Progenitor cell of endocrine pancreas (in vitro differentiated cells): Measurements from ENCODE around the gene FXN. TPM values are rescaled to one million over a fixed set of nuclear protein-coding genes. Genes with fewer than 3 reads are reported as not detected.

ENCODE experiments used
- DNase-seq: peaks from one replicate; pipeline ENCODE4 v3.0.0; 2021; ENCODE audit warnings: low spot score; ENCODE audit not compliant: unreplicated experiment
- H3K27ac Mint-ChIP-seq: 2 replicates; pipeline ENCODE4 v1.8.0; 2021; ENCODE audit warnings: mild to moderate bottlenecking, moderate library complexity, mixed read lengths
- H3K27me3 Mint-ChIP-seq: 2 replicates; pipeline ENCODE4 v1.8.0; 2021; ENCODE audit warnings: mixed read lengths
- H3K36me3 Mint-ChIP-seq: 2 replicates; pipeline ENCODE4 v1.8.0; 2022; ENCODE audit warnings: mixed read lengths; ENCODE audit not compliant: insufficient read depth
- H3K4me1 Mint-ChIP-seq: 2 replicates; pipeline ENCODE4 v1.8.0; 2021; ENCODE audit warnings: low read depth, mixed read lengths
- H3K4me3 Mint-ChIP-seq: 2 replicates; pipeline ENCODE4 v1.8.0; 2021; ENCODE audit warnings: low read depth, mild to moderate bottlenecking, moderate library complexity, mixed read lengths
- H3K9me3 Mint-ChIP-seq: 2 replicates; pipeline ENCODE4 v1.8.0; 2021; ENCODE audit warnings: low read depth, mixed read lengths
- total RNA-seq: library from RNA; stranded (reverse); gene quantifications from 2 replicates; pipeline ENCODE4 v1.2.1, GENCODE V29; 2021
- TF ChIP-seq, protein P1 (sequence below): fragments of 200-600 bp; sonication (generic); IDR thresholded peaks from one replicate; pipeline ENCODE4 v1.5.0; 2021; ENCODE audit warnings: antibody characterized with exemption, mild to moderate bottlenecking; ENCODE audit not compliant: unreplicated experiment

FXN gene
- total RNA-seq, 1 donor from 2014 or later: 25.7 TPM

DNA sequence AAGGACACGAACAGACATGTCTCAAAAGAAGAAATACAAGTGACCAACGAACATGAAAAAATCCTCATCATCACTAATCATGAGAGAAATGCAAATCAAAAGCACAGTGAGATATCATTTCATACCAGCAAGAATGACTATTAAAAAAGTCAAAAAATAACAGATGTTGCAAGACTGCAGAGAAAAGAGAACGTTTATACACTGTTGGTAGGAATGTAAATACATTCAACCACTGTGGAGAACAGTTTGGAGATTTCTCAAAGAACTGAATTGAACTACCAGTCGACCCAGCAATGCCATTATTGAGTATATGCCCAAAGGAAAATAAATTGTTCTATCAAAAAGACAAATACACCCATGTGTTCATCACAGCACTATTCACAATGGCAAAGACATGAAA is 45.7 kb downstream of the FXN start:
- Mint-ChIP-seq H3K36me3 (peaks cover 4% of the 10 kb centered on the region), H3K4me1 (no peaks in the 10 kb centered on the region), H3K4me3 (no peak overlapping the region), H3K27ac (no peak overlapping the region), H3K9me3 (peaks cover 4% of the 10 kb centered on the region), H3K27me3 (no peaks in the 10 kb centered on the region)
- no peak for DNase-seq
- TF ChIP-seq, protein P1, sequence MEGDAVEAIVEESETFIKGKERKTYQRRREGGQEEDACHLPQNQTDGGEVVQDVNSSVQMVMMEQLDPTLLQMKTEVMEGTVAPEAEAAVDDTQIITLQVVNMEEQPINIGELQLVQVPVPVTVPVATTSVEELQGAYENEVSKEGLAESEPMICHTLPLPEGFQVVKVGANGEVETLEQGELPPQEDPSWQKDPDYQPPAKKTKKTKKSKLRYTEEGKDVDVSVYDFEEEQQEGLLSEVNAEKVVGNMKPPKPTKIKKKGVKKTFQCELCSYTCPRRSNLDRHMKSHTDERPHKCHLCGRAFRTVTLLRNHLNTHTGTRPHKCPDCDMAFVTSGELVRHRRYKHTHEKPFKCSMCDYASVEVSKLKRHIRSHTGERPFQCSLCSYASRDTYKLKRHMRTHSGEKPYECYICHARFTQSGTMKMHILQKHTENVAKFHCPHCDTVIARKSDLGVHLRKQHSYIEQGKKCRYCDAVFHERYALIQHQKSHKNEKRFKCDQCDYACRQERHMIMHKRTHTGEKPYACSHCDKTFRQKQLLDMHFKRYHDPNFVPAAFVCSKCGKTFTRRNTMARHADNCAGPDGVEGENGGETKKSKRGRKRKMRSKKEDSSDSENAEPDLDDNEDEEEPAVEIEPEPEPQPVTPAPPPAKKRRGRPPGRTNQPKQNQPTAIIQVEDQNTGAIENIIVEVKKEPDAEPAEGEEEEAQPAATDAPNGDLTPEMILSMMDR: no peak

DNA sequence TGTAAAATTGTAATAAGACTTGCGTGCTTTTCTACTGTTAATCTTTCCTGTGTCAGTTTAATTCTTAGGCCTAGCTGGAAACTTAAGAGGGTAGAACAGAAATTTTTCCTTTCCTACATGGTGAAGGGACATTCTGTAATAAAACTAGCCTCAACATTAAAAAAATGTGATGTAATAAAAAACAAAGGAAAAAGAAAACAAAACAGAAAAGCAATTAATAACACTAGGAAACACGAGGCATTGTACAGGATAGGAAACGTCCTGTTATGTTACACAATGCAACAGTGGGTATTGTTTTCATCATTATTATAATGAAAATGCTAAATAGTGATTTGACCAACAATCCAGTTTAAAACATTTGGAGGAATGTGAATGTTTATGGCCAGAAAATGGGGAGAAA is 47.8 kb downstream of the FXN start:
- no peaks in the 10 kb centered on the region for H3K27me3 Mint-ChIP-seq
- no peak for DNase-seq
- peaks cover 6% of the 10 kb centered on the region for H3K36me3 Mint-ChIP-seq
- peaks cover 4% of the 10 kb centered on the region for H3K9me3 Mint-ChIP-seq
- H3K27ac Mint-ChIP-seq: no peak overlapping the region
- H3K4me1 Mint-ChIP-seq: peaks cover 2% of the 10 kb centered on the region
- no peak overlapping the region for H3K4me3 Mint-ChIP-seq
- TF ChIP-seq, protein P1: no peak

DNA sequence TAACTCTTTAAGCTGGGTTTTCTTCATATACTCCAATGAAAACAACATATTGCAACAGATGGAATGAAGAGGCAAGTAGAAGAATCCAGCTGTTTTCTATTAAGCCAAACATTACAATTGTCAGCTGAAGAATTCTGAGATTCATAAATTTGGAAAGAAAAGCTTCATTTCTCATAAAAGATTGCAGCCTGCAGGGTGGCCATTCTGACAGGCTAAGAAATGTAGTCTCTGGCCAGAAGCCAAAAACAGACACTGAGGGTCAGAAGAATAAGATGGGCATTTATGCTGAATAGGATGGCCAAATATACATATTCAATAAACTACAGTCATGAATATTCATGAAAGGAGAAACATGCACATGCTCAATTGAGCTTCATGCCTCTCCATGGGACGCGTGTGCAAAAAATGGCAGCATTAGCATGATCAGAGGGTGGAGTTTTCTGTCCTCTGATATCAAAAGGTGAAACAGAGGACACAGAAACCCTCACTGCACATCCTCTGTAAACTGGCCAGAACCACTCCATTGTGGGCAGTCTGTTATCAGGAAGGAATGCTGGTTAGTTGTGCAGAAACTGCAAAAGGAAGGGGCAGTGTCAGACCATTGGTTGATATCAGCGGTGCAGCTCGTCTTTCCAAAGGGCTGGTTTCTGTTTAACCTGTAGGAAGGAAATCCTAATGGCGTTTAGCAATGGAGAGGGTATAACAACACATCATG is 50.2 kb downstream of the FXN start:
- TF ChIP-seq, protein P1: no peak
- Mint-ChIP-seq H3K9me3 (peaks cover 4% of the 10 kb centered on the region), H3K27ac (no peak overlapping the region), H3K4me3 (no peak overlapping the region), H3K4me1 (peaks cover 15% of the 10 kb centered on the region), H3K36me3 (peaks cover 6% of the 10 kb centered on the region), H3K27me3 (no peaks in the 10 kb centered on the region)
- DNase-seq: no peak

DNA sequence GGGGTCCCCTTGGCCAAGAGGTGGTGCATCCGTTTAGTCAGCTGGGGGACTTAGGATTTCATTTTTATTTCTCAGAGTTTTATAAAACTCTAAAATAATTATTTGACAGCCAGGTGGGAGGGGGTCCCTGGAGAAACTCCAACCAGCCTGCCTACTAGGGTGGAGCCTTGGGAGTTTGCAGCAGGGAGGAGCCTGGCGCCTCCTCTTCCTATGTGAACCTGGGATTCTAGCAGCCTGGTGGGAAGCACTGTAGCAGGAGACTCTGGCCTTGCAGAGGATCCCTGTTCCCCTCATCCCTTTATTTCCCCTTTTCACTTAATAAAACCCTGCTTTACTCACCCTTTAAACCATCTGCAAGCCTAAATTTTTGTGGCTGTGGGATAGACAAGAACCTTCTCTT is 50.8 kb downstream of the FXN start:
- Mint-ChIP-seq H3K36me3 (peaks cover 2% of the 10 kb centered on the region), H3K27me3 (no peaks in the 10 kb centered on the region), H3K4me3 (no peak overlapping the region), H3K4me1 (peaks cover 15% of the 10 kb centered on the region), H3K9me3 (no peaks in the 10 kb centered on the region), H3K27ac (no peak overlapping the region)
- DNase-seq: no peak
- TF ChIP-seq, protein P1: no peak

DNA sequence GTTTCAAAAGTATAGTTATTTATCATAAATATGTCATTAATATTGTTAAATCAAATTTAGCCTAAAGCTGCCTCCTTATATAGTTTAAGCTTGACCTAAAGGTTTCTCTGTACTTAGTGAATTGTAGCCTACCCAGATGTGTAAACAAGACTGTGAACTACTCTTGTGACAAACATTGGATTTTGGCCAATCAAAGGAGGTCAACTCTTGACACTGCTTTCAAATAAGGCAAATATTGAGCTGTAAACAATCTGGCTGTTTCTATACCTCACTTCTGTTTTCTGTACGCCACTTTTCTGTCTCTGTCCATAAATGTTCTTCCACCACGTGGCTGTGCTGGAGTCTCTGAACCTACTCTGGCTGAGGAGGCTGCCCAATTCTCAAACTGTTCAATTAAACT is 51.2 kb downstream of the FXN start:
- DNase-seq: no peak
- H3K27me3 Mint-ChIP-seq: no peaks in the 10 kb centered on the region
- TF ChIP-seq, protein P1: no peak
- H3K4me1 Mint-ChIP-seq: peaks cover 15% of the 10 kb centered on the region
- peaks cover 2% of the 10 kb centered on the region for H3K36me3 Mint-ChIP-seq
- no peak overlapping the region for H3K4me3 Mint-ChIP-seq
- no peak overlapping the region for H3K27ac Mint-ChIP-seq
- H3K9me3 Mint-ChIP-seq: no peaks in the 10 kb centered on the region
